Stomach (tissue), 9 donors: ENCODE data around the gene DET1. TPM values are rescaled to one million over a fixed set of nuclear protein-coding genes. Genes with fewer than 3 reads are reported as not detected.

Source experiments
- DNase-seq, 2 donors: peaks; one replicate each; pipeline versions ENCODE4 v3.0.0 to v3.0.0-alpha.2; 2013 to 2019
- H3K27ac ChIP-seq, 5 donors: fragments of 200-600 bp in 4 of 5; sonication (generic) in 4 of 5; one replicate each; pipeline ENCODE4 v1.5.1; 2013 to 2019; ENCODE audit warnings: mild to moderate bottlenecking in 1 of 5, moderate library complexity in 1 of 5
- H3K27me3 ChIP-seq, 3 donors: fragments of 200-600 bp; sonication (generic); one replicate each; pipeline ENCODE4 v1.5.1; 2017 to 2019; ENCODE audit warnings: mixed run types in 1 of 3
- H3K36me3 ChIP-seq, 4 donors: fragments of 200-600 bp; sonication (generic); 1 replicate in 3 of 4; 2 replicates in 1 of 4; pipeline ENCODE4 v1.5.1; 2016 to 2019
- H3K4me1 ChIP-seq, 4 donors: fragments of 200-600 bp; sonication (generic); one replicate each; pipeline ENCODE4 v1.5.1; 2016 to 2019
- H3K4me3 ChIP-seq, 4 donors: fragments of 200-600 bp; sonication (generic) in 3 of 4; one replicate each; pipeline ENCODE4 v1.5.1; 2016 to 2019; ENCODE audit warnings: mild to moderate bottlenecking in 1 of 4
- H3K9me3 ChIP-seq, 4 donors: fragments of 200-600 bp; sonication (generic); one replicate each; pipeline ENCODE4 v1.5.1; 2016 to 2019
- EP300 ChIP-seq: sonication (generic); formaldehyde crosslinking; IDR thresholded peaks from one replicate; pipeline ENCODE4 v1.6.1; 2017; ENCODE audit warnings: antibody characterized with exemption
- POLR2A ChIP-seq, 4 donors: fragments of 450-650 bp; IDR thresholded peaks; one replicate each; pipeline ENCODE4 v1.6.1; 2016; ENCODE audit warnings: antibody characterized with exemption in 4 of 4, control low read depth in 2 of 4, mild to moderate bottlenecking in 1 of 4, moderate library complexity in 1 of 4
- POLR2AphosphoS5 ChIP-seq, 3 donors: sonication (generic); formaldehyde crosslinking; IDR thresholded peaks; one replicate each; pipeline ENCODE4 v1.6.1; 2016; ENCODE audit warnings: antibody characterized with exemption in 3 of 3
- WGBS, 5 donors: extraction: QIAGEN DNeasy Blood & Tissue Kit in 3 of 5; methylation state at CpG; one replicate each; pipeline versions ENCODE4 v1.1.5 to v1.1.7; 2013 to 2018; 5-methylcytosine and 5-hydroxymethylcytosine counted together
- intact Hi-C: fragments of 100-400 bp; cut with DNase I; formaldehyde crosslinking; loops from one replicate; pipeline ENCODE4 v1.15.1; 2023; ENCODE audit warnings: low total_unique reads
- polyA plus RNA-seq, 3 donors: library from polyadenylated mRNA; stranded (reverse); fragments of 200-250 nt; gene quantifications; one replicate each; pipeline ENCODE4 v1.2.3, GENCODE V29; 2013
- total RNA-seq, 5 donors: library from RNA; depleted of rRNA; stranded (reverse); fragments of >200 nt; gene quantifications; one replicate each; pipeline versions ENCODE4 v1.1.0 to v1.2.3, GENCODE V29; 2014 to 2016
- TF ChIP-seq, protein P1 (sequence below), 7 experiments: fragments of 450-650 bp in 4 of 7; fragments of 200-600 bp in 3 of 7; sonication (generic) in 3 of 7; IDR thresholded peaks; one replicate each; pipeline ENCODE4 v1.5.1; 2016 to 2019; ENCODE audit warnings: antibody characterized with exemption in 7 of 7, control low read depth in 2 of 7, mild to moderate bottlenecking in 1 of 7
- donor health status: healthy with polysubstance abuse.
- donor health status: Bipolar disorder and iron deficiency.
- donor health status: healthy.

The DET1 gene
- total and polyA plus RNA-seq, 8 donors, result 2.2 to 11.6 (median 3.1) TPM

DNA sequence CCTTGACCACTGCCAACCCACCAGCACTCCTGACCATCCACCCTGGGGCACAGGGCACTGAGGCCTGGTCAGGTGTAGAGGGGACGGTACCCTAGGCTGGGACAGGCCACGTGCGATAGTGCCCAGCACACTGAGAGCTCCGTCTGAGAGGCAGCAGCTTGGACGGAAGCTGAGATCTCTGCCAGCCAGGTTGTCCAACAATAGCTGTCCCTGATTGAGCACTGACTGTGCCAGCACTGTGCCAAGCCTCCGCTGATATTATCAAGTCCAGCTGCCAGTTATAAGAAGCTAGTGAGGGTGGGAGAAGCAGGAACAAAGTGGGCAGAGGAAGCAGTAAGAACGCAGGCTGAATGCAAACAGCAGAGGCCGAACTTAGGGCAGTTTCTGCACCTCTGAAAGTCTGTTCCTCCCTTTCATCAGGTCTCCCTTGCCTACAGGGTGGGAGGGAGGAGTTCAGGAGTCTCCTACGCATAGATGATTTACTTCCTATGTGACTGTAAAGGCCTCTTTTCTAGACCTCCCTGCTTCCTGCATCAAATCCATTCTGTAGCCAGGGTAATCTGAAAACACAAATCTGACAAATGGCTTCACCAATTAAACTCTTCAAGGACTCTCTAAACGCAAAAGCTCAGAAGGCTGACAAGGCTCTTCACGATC lies 49.2 kb downstream of the DET1 start:
- H3K4me3 ChIP-seq, result no peak overlapping the region
- no peaks in the 10 kb centered on the region for H3K27me3 ChIP-seq
- TF ChIP-seq EP300, result no peak
- TF ChIP-seq, protein P1, sequence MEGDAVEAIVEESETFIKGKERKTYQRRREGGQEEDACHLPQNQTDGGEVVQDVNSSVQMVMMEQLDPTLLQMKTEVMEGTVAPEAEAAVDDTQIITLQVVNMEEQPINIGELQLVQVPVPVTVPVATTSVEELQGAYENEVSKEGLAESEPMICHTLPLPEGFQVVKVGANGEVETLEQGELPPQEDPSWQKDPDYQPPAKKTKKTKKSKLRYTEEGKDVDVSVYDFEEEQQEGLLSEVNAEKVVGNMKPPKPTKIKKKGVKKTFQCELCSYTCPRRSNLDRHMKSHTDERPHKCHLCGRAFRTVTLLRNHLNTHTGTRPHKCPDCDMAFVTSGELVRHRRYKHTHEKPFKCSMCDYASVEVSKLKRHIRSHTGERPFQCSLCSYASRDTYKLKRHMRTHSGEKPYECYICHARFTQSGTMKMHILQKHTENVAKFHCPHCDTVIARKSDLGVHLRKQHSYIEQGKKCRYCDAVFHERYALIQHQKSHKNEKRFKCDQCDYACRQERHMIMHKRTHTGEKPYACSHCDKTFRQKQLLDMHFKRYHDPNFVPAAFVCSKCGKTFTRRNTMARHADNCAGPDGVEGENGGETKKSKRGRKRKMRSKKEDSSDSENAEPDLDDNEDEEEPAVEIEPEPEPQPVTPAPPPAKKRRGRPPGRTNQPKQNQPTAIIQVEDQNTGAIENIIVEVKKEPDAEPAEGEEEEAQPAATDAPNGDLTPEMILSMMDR (IDR thresholded peaks at IDR 0.05), result no peak
- no peak for TF ChIP-seq POLR2AphosphoS5 (IDR thresholded peaks at IDR 0.05)
- no peak for TF ChIP-seq POLR2A (IDR thresholded peaks at IDR 0.05)
- 82 to 91% (median 84%) methylated on average over 11 of the region's 11 CpGs for WGBS, 5 donors
- H3K9me3 ChIP-seq, result no peaks in the 10 kb centered on the region
- intact Hi-C loops, result no loop called here
- no peak overlapping the region for H3K27ac ChIP-seq
- H3K36me3 ChIP-seq, result peaks cover 1 to 59% (median 12%) of the 10 kb centered on the region in 4 donors
- no peak for DNase-seq
- no peaks in the 10 kb centered on the region for H3K4me1 ChIP-seq

GRCh38 chr15:88493844-88494243 lies 52.6 kb downstream of the DET1 start:
- DNase-seq, result no peak
- Histone ChIP-seq H3K27me3 (no peaks in the 10 kb centered on the region), H3K27ac (no peak overlapping the region), H3K4me1 (no peaks in the 10 kb centered on the region), H3K9me3 (no peaks in the 10 kb centered on the region), H3K4me3 (no peak overlapping the region), H3K36me3 (peaks cover 0 to 49% (median 12%) of the 10 kb centered on the region in 4 donors)
- TF ChIP-seq, protein P1 (IDR thresholded peaks at IDR 0.05), result no peak
- TF ChIP-seq POLR2A (IDR thresholded peaks at IDR 0.05) (no peak), EP300 (no peak), POLR2AphosphoS5 (IDR thresholded peaks at IDR 0.05) (no peak)
- intact Hi-C loops, result no loop called here
- 77 to 92% (median 90%) methylated on average over 6 to 10 of the region's 10 CpGs for WGBS, 5 donors

GRCh38 chr15:88491158-88491557 lies 55.3 kb downstream of the DET1 start:
- Histone ChIP-seq H3K36me3 (peaks cover 0 to 24% (median 3%) of the 10 kb centered on the region in 4 donors), H3K27me3 (no peaks in the 10 kb centered on the region), H3K27ac (no peak overlapping the region), H3K4me1 (no peaks in the 10 kb centered on the region), H3K4me3 (no peak overlapping the region), H3K9me3 (no peaks in the 10 kb centered on the region)
- TF ChIP-seq, protein P1 (IDR thresholded peaks at IDR 0.05), result no peak
- TF ChIP-seq POLR2AphosphoS5 (IDR thresholded peaks at IDR 0.05) (no peak), EP300 (no peak), POLR2A (IDR thresholded peaks at IDR 0.05) (no peak)
- intact Hi-C loops, result no loop called here
- peak in 1 of 2 donors; percentile 18 for DNase-seq
- WGBS, 5 donors, result 58 to 76% (median 62%) methylated on average over 10 of the region's 10 CpGs

DNA sequence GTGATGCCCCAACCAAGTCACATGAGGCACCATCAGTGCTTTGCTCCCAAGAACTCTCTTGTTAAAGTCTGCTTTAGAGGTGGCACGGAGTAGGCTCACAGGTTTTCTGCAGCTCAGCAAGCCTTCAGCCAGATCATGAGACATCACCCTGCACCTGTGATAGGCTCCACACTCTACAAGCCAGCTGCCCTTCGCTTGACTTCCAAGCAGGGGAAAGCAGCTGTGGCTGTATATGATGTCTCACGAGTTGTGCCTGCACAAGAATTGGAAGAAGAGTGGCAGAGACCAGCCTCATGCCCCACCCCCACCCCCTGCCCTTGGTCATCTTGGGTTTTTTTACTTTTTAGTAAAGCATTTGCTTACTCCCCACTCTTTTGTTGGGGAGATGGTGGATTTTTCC lies 56.4 kb downstream of the DET1 start:
- intact Hi-C loops, result no loop called here
- TF ChIP-seq EP300 (no peak), POLR2AphosphoS5 (IDR thresholded peaks at IDR 0.05) (no peak), POLR2A (IDR thresholded peaks at IDR 0.05) (no peak)
- TF ChIP-seq, protein P1 (IDR thresholded peaks at IDR 0.05), result no peak
- no peak for DNase-seq
- H3K27ac ChIP-seq, result no peak overlapping the region
- peaks cover 0 to 13% (median 2%) of the 10 kb centered on the region in 4 donors for H3K36me3 ChIP-seq
- H3K9me3 ChIP-seq, result no peaks in the 10 kb centered on the region
- H3K4me3 ChIP-seq, result no peak overlapping the region
- 86 to 95% (median 89%) methylated on average over 2 to 3 of the region's 3 CpGs for WGBS, 5 donors
- no peaks in the 10 kb centered on the region for H3K4me1 ChIP-seq
- no peaks in the 10 kb centered on the region for H3K27me3 ChIP-seq
